Activated CD8-positive, alpha-beta memory T cell treated with anti-CD3 and anti-CD28 coated beads for 36 hours (primary cell): Measurements from ENCODE around the gene AOX1. TPM values are rescaled to one million over a fixed set of nuclear protein-coding genes. Genes with fewer than 3 reads are reported as not detected.

Experiments used
- CTCF ChIA-PET: fragments of 350-600 bp; sonication (Branson Sonifier 250); formaldehyde crosslinking; loops from one replicate; lab custom pipeline; 2021; ENCODE audit warnings: antibody characterized with exemption; lab: Charles Lee
- POLR2A ChIA-PET: fragments of 350-600 bp; sonication (Branson Sonifier 250); formaldehyde crosslinking; loops from one replicate; lab custom pipeline; 2021; ENCODE audit warnings: antibody characterized with exemption; lab: Charles Lee
- total RNA-seq, 2 experiments: library from RNA; stranded (reverse); gene quantifications; one replicate each; pipeline ENCODE4 v1.2.3, GENCODE V29; 2021

Gene AOX1
- total RNA-seq, 2 experiments from 2014 or later = not detected

DNA sequence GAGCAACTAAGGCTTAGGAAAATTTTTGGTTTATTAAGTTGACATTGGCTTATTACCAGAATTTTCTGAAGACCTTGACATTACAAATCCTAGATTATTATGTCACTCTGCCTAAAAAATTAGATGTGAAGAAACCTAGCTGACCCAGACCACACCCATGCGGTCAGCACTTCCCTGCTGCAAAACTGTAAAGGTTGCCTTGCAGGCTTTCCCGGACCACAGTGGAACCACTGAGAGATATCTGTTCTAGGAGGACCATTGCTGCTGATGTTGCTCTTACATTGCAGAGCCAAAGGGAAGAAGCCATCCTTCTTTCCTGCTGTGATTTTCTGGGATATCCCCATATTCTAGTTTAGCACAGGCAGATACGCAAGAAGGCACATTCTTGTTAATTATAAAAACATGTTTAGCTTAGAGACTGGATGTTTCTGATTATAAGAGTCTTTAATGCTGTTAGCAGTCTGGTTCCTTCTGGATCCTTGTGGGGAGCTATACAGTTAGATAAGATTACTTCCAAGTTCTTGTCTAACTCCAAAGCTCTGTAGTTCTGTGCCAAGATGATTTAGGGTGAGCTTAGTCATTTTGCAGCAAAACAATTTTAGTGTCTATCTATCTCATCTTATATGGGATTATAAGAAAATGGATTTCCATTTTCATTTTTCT is 70.2 kb downstream of the AOX1 start:
- ChIA-PET POLR2A (no interaction called here), CTCF (no interaction called here)

DNA sequence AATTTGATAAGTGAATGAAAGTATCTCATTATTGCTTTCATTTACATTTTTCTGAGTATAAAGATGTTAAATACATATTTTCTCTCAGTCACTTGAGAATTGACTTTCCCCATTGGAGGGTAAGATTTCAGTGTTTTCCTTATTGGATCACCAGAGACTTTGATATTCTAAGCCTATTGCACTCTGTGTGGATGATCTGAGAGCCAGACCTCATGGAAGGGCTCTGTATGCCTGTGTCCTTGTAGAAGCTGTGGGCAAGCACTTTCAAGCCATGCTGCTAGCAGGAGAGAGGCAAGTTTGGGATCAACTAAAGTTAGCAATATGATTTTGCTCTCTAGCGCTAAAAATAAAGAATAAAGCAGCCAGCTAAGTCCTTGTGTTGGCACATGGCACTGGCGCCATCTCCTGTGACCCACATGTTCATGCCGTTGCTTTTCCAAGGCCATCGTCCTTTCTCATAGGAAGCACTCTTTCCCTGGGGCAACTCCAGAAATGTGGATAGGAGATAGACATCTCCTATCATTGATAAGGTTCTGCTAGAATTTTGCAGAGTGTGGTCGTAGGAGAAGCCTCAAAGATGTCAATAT is 72.6 kb downstream of the AOX1 start:
- POLR2A ChIA-PET = no interaction called here
- CTCF ChIA-PET = no interaction called here

DNA sequence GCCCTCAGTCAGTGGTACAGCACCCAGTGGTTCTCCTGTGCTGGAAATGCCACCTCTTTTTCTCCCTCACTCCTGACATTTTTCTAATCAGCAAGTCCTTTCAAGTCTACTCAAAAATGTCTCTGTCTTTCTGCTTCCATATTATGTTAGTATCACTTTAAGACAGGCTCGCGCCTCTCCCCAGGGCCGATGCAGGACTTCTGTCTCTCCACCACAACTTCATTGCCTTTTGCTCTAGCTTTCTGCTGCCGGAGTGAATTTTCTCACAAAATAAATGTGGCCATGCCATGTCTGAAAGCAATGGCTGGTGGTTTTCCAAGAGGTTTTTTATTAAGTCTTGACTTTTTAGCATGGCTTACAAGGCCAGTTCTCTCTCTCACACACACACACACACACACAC is 73.6 kb downstream of the AOX1 start:
- CTCF ChIA-PET = no interaction called here

DNA sequence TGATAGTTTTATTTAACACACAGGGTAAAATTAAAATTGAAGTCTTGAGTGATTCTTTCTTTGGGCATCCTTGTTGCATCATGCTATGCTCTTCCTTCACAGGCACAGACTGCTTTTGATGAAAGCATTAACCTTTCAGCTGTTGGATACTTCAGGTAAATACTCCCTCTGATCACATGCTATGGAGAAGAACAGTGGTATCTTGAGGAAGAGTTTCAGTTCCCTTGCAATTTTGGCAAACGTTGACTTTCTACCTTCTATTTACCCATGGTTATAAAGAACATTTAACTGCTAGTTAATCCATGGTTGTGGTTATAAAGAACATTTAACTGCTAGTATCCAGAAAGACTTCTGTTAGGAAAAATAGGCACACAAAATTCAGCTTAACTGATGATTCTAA is 75.7 kb downstream of the AOX1 start:
- CTCF ChIA-PET = no interaction called here
- POLR2A ChIA-PET = no interaction called here

More for the DNA sequence above, 73.6 kb downstream of the AOX1 start:
- POLR2A ChIA-PET = no interaction called here

DNA sequence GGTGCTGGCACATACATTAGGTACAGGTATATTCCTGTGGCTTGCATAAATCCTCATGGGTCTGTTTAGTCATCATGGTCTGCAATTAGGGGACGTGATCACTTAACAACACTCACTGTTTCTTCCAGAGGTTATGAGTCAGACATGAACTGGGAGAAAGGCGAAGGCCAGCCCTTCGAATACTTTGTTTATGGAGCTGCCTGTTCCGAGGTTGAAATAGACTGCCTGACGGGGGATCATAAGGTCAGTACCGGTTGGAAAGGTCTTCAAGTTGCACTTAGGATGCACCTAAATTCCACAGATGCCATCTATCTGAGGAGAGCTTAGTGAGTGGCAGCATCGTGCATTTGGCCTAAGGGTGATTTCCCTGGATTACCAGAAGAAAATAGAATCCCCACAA is 76.9 kb downstream of the AOX1 start:
- ChIA-PET CTCF (no interaction called here), POLR2A (no interaction called here)

DNA sequence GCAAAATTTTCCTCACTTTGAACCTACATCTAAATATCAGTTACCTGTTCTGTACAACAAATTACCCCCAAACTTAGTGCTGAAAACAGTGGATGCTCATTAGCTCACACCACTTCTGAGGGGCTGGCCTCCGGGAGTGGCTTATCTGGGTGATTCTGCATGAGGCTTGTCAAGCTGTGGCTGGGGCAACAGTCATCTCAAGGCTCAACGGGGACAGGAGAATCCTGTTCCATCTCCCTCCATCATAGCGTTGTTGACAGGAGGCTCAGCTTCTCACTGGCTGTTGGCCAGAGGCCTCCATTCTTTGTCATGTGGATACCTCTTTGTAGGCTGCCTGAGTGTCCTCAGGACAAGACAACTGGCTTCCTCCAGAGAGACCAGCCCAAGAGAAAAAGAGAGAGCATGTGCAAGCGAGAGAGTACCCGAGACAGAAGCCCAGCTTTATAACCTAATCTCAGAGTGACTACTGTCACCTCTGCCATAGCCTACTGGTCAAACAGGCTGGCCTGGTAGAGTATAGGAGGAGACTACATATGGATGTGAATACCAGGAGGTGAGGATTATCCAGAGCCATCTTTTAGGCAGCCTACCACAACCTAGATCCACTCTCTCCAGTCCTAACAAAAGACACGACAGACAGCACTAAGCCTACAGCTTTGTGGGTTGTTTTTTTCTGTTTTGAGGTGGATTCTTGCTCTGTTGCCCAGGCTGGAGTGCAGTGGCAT is 79.1 kb downstream of the AOX1 start:
- ChIA-PET CTCF (no interaction called here), POLR2A (no interaction called here)

DNA sequence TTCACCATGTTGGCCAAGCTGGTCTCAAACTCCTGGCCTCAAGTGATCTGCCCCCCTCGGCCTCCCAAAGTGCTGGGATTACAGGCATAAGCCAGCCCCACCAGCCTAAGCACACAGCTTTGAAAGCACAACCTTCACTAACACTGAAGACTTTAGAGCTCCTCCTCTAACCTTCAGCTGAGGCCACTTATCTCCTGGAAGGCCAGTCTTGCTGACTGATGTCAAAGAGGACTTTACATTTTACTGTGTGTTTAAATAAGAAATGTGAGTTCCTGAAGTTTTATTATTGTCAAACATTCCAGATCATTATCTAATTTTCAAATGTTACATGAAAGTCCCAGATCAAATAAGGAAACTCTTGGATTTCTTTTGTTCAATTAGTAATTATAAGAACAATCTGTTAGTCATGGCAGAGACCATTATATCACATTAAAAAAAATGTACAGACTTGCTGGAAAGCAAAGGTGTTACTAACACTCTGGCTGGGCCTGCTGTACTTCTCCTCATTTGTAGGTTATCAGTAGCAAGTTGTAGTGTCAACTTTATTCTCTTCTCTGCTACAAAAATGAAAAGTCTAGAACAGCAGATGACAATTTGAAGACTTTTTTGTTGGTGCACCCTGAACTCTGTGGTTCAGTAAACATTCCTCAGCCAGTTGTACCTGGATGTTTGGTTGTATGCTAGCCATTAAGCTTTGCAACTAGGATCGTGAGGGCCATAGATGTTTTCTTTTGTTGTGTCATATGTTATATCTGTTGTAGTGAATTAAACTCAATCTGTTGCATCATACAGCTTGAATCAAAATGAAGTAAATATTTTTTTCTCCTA is 80.0 kb downstream of the AOX1 start:
- CTCF ChIA-PET = interaction anchor here (0.8 kb wide), 1 partner anchor 71 kb away, joined by 5 read pairs; no protein-coding TSS in a partner anchor

DNA sequence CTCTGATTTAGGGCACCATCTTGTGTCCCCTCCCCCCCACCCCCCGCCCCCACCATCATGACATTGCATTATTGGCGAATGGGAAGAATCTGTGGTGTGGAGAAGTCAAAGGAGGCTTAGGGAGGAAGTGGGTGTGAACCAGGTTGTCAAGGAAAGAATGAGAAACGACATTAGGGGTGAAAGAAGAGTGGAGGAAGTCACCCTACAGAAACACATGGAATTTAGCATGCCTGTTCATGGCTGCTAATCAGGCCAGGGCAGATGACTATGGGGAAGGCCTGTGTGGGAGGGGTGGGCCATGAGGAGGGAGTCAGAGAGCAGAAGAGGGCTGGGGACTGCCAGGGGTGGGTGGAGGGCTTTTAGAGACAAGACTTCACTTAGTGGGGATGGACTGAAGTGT is 81.6 kb downstream of the AOX1 start:
- ChIA-PET CTCF (no interaction called here), POLR2A (no interaction called here)

More for the DNA sequence above, 80.0 kb downstream of the AOX1 start:
- POLR2A ChIA-PET = interaction anchor here (0.5 kb wide), 1 partner anchor 189 kb away, joined by 3 read pairs; no protein-coding TSS in a partner anchor

DNA sequence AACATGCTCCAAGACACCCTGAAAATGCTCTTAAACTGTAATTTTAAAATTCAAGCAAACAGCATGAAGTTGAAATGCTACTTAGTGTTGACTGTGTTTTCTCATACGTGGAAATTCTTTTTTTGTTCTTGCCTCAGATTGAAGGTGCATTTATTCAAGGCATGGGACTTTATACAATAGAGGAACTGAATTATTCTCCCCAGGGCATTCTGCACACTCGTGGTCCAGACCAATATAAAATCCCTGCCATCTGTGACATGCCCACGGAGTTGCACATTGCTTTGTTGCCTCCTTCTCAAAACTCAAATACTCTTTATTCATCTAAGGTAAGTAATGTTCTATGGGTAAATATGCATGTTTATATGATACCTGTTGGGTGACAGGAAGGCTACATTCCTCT is 82.7 kb downstream of the AOX1 start:
- CTCF ChIA-PET = no interaction called here
- POLR2A ChIA-PET = no interaction called here

DNA sequence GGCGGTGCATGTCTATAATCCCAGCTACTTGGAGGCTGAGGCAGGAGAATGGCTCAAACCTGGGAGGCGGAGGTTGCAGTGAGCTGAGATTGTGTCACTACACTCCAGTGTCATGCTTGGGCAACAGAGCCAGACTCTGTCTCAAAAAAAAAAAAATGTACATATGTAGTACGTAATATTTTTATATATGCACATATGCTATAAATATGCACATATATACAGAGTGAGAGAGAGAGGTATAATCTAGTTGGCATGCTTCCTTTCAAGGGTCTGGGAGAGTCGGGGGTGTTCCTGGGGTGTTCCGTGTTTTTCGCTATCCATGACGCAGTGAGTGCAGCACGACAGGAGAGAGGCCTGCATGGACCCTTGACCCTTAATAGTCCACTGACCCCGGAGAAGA is 83.5 kb downstream of the AOX1 start:
- ChIA-PET CTCF (no interaction called here), POLR2A (no interaction called here)

DNA sequence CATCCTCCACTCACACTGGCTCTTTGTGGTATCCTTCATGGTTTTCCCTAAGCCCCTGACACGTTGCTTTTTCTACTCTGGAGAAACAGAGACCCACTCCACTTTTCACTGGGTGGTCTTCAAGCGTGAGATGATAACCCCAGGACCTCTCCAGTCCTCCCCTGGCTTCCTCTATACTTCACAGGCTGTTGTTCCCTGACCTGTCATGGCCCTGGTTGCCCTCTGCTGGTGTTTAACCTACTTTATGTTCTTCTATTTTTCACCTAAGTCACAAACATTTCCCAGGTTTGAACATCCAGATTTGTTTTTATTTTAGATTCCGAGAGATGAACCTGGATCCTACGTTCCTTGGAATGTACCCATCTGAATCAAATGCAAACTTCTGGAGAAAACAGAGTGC is 84.5 kb downstream of the AOX1 start:
- POLR2A ChIA-PET = no interaction called here
- CTCF ChIA-PET = no interaction called here

DNA sequence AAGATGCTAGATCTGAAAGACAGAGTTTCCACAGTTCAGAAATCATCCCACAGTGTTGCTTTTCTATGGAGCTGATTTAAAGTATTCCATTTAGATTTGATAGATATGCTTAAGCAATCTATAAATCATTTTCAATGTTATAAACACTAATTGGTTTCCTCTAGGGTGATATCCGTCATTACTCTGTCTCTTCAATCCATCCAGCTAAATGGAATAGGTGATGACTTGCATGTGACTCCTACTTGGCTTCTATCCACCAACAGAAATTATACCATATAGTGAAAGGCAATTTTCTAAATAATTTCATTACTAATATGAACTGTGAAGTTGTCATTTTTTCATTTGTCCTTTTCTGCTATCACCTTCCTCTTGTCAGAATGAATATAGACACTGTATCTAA is 84.9 kb downstream of the AOX1 start:
- CTCF ChIA-PET = interaction anchor here (0.7 kb wide), 1 partner anchor 94 kb away, joined by 3 read pairs; no protein-coding TSS in a partner anchor
- POLR2A ChIA-PET = no interaction called here

DNA sequence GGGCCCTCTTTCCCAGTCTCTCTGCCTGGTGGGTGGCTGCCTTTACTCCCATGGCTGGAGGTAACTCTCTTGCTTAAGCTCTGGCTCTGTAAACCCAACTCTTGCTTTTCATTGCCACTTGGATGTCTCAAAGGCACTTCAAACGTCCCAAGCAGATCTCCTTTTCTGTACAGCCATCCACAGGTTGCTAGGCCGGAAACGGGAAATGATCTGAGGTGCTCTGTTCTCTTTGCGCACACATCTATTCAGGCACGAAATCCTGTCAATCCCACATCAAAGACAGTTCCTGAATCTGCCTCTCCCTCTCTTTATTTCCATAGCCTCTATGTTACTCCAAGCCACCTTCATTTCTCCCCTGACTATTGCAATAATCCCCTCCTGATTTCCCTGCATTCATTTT is 87.4 kb downstream of the AOX1 start:
- ChIA-PET CTCF (no interaction called here), POLR2A (no interaction called here)

DNA sequence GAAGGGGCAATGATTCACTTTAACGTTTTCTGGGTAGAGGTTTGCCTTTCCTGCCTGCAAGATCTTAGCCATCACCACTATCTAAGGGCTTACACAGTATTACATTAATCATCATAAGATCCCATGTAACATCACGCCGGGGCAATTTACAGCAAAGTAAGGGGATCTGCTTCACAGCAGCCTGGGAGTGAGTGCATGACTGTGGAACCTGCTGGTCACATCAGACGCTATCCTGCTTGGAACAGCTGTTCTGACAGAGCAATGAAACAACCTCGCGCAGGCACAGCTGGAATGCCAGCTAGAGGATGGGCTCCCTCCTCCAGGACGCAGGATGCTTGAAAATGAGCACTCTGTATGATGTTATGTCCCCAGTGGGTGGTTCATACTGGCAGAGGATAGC is 89.0 kb downstream of the AOX1 start:
- CTCF ChIA-PET = no interaction called here
- POLR2A ChIA-PET = no interaction called here

DNA sequence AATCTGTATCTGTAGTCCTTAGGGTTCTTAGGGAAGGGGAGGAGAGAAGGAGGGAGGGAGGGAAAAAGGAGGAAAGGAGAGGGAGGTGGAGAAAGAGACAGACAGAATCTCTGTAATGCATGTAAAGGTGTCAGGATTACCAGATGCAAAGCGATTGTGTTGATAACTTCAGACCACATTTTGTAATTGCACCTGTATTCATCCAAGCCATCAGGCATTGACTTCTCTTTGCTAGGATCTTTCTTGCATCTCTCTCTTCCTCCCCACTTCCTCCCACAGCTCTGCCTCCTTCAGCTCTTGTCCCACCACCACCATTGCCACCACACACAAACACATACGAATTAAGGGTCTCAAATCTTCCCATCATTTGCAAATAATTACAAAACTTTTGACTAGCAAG is 91.4 kb downstream of the AOX1 start:
- POLR2A ChIA-PET = no interaction called here

DNA sequence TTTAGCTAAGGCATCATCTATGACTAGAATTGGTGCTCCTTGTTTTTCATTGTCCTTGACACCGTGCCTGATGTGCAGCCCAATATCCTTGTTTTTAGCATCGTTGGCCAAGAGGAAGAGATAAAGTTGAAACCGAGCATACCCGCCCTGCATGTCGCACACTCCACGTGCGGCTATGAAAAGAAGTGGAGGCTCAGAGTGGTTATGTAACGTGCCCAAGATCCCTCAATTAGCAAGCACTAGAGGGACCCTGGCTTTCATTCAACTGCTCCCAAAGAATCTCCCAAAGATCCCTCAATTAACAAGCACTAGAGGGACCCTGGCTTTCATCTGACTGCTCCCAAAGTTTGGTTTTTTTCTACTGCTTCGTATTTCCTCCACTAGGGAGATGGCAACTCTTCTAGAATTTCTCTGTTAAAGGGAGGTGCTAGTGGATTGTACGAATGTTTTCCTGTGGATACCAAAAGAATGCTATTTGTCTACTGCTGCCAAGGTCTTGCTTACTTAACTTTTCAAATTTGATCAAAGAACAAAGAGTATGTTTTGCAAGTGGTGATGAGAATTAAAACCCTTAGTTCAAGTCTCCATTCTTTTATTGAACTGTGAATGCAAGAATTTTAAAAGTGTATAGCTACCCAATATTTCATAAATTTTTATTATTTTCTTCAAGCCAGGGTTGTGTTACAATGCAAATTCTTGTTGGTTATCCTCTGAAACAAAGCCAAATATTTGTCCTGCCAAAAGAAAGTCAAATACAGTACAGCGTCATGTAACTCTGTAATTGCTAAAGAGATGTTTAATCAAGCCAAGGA is 92.1 kb downstream of the AOX1 start:
- ChIA-PET CTCF (no interaction called here), POLR2A (interaction anchor here (0.6 kb wide), 1 partner anchor 112 kb away, joined by 4 read pairs; no protein-coding TSS in a partner anchor)

More for the DNA sequence above, 91.4 kb downstream of the AOX1 start:
- CTCF ChIA-PET = interaction anchor here (0.7 kb wide), 1 partner anchor 474 kb away, joined by 3 read pairs; no protein-coding TSS in a partner anchor

DNA sequence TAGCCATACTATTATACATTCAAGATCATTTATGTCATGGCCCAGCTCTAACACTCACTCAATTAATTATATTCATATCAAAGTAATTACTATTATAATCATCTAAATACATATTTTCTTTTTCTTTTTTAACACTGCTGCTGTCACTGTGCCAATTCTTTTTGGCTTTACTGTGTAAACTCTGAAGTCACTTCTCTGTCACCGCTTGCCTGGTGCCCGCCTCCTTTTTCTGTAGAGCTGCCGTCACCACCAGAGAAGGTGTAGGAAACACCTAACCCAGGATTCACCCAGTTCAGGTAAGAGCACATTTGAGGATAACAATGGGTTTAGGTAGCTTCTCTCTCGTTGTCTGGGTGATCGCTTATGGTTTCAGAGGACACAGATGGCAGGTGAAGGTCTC is 93.3 kb downstream of the AOX1 start:
- POLR2A ChIA-PET = no interaction called here
- CTCF ChIA-PET = no interaction called here

DNA sequence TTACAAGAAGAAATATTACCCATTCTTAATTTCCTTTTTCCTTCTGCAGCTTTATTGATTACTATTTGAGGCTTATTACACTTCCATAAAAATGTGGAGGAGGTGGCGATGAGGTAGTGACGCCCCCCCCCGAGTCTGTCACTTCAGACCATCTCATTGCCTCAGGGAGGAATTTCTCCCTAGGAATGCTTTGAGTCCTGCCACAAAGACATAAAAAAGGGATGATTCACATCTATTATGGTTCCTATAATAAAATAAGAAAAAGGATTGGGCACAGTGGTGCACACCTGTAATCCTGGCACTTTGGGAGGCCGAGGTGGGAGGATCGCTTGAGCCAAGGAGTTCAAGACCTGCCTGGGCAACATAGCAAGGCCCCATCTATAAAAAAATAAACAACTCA is 93.7 kb downstream of the AOX1 start:
- ChIA-PET POLR2A (no interaction called here), CTCF (no interaction called here)

DNA sequence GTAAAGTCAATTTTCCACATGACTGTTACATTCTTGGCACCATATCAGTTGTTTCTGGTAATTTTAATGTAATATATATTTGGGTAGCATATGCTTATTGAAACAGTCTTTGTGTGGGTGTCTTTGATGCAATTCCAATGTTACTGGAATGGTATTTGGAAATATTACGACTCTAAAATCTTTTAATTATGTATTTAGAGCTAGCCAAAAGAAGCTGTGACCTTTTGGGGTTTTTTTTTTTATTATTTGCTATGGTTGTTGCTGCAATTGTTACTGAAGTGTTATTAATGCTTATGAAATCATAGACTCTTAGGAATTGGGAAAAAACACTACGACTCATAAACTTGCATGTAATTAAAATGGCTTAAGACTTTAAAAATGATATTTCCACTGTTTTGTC is 95.9 kb downstream of the AOX1 start:
- POLR2A ChIA-PET = no interaction called here
- CTCF ChIA-PET = no interaction called here
